HAP-1 (cell line): ENCODE data around the gene MAP3K20.
"Not testable (repeated sequence)": the region's sequence is repeated elsewhere in the genome, so short reads cannot be mapped to it uniquely, and the experiment has no call there.

Experiments
- DNase-seq, 2 experiments: peaks; one replicate each; pipeline ENCODE4 v3.0.0-alpha.2; 2016 to 2020; ENCODE audit warnings: low spot score in 2 of 2
- H3K27me3 ChIP-seq: fragments of 250-450 bp; sonication (Bioruptor Pico); 2 replicates; pipeline ENCODE4 v1.5.1; 2020; ENCODE audit warnings: low read depth, mild to moderate bottlenecking, moderate library complexity
- H3K36me3 ChIP-seq: fragments of 250-450 bp; sonication (Bioruptor Pico); replicated peaks from 2 replicates; pipeline ENCODE4 v1.5.1; 2020; ENCODE audit warnings: mild to moderate bottlenecking
- H3K4me1 ChIP-seq: fragments of 250-450 bp; sonication (Bioruptor Pico); 2 replicates; pipeline ENCODE4 v1.5.1; 2020; ENCODE audit warnings: mild to moderate bottlenecking
- H3K4me3 ChIP-seq: fragments of 250-450 bp; sonication (Bioruptor Pico); 2 replicates; pipeline ENCODE4 v1.5.1; 2020; ENCODE audit warnings: mild to moderate bottlenecking, moderate library complexity
- H3K9me3 ChIP-seq: fragments of 250-450 bp; sonication (Bioruptor Pico); 2 replicates; pipeline ENCODE4 v1.5.1; 2020; ENCODE audit warnings: mild to moderate bottlenecking, moderate library complexity
- in situ Hi-C: fragments of 300-500 bp; cut with MboI; formaldehyde crosslinking; loops from 3 replicates; pipeline ENCODE4 v1.14.3; 2020; ENCODE audit warnings: low sequenced_read_pairs, inconsistent platforms, mixed read lengths

The MAP3K20 gene

GRCh38 chr2:173299764-173300163, 224.1 kb downstream of the MAP3K20 start:
- in situ Hi-C loops = no loop called here
- Histone ChIP-seq H3K4me3 (no peak overlapping the region), H3K9me3 (peaks cover 14% of the 10 kb centered on the region; the same call in 1 of the 2 replicates), H3K27me3 (no peaks in the 10 kb centered on the region), H3K36me3 (no peaks in the 10 kb centered on the region), H3K4me1 (no peaks in the 10 kb centered on the region; the same call in 1 of the 2 replicates)
- no peak for DNase-seq

- H3K9me3 ChIP-seq = peaks cover 14% of the 10 kb centered on the region; the same call in 1 of the 2 replicates
- H3K4me1 ChIP-seq = peaks cover 3% of the 10 kb centered on the region; the same call in 1 of the 2 replicates
- in situ Hi-C loops = no loop called here
- H3K4me3 ChIP-seq = no peak overlapping the region
- no peak for DNase-seq
- H3K27me3 ChIP-seq = no peaks in the 10 kb centered on the region
- no peaks in the 10 kb centered on the region for H3K36me3 ChIP-seq
Observed at GRCh38 chr2:173300458-173300857, 224.8 kb downstream of the MAP3K20 start.

DNA sequence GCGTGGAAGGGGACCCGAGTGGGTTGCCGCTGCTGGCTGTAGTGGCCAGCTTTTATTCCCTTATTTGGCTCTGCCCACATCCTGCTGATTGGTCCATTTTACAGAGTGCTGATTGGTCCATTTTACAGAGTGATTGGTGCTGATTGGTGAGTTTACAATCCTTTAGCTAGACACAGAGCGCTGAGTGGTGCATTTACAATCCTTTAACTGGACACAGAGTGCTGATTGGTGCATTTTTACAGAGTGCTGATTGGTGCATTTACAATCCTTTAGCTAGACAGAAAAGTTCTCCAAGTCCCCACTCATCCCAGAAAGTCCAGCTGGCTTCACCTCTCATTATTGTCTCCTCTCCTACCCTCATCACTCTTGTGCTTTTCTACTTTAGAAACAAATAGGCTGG, 225.9 kb downstream of the MAP3K20 start:
- H3K9me3 ChIP-seq = peaks cover 14% of the 10 kb centered on the region; the same call in 1 of the 2 replicates
- H3K27me3 ChIP-seq, H3K36me3 ChIP-seq, H3K4me3 ChIP-seq, DNase-seq, H3K4me1 ChIP-seq, in situ Hi-C loops: not testable (repeated sequence)

- peaks cover 6% of the 10 kb centered on the region; the same call in 1 of the 2 replicates for H3K9me3 ChIP-seq
- in situ Hi-C loops = no loop called here
- H3K4me1 ChIP-seq = peaks cover 12% of the 10 kb centered on the region
- no peak overlapping the region for H3K4me3 ChIP-seq
- DNase-seq = no peak
- no peaks in the 10 kb centered on the region for H3K36me3 ChIP-seq
- H3K27me3 ChIP-seq = no peaks in the 10 kb centered on the region
Observed at GRCh38 chr2:173305303-173305702, 229.7 kb downstream of the MAP3K20 start.

DNA sequence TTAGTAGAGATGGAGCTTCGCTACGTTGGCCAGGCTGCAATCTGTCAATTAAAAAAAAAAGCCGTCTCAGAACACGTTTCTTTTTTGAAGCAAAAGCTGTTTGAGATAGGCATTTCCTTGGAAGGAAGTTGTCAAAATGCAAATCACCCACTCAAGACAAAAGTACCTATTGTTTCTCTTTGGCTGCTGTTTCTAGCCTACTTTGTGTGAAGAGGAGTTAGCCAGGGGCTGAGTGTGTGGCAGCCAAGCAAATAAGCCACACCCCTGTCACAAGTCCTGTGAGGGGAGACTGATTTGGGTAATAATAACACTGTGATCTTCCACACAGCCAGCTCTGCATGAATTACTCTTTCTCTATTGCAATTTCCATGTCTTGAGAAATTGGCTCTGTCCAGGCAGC, 231.6 kb downstream of the MAP3K20 start:
- DNase-seq = peak; percentile 6 to 20
- Histone ChIP-seq H3K36me3 (no peaks in the 10 kb centered on the region), H3K4me1 (peaks cover 12% of the 10 kb centered on the region), H3K9me3 (peaks cover 3% of the 10 kb centered on the region; the same call in 1 of the 2 replicates), H3K27me3 (no peaks in the 10 kb centered on the region), H3K4me3 (no peak overlapping the region)
- in situ Hi-C loops = no loop called here

- H3K4me1 ChIP-seq = peaks cover 12% of the 10 kb centered on the region
- H3K4me3 ChIP-seq, H3K36me3 ChIP-seq, in situ Hi-C loops, H3K27me3 ChIP-seq, H3K9me3 ChIP-seq, DNase-seq: not testable (repeated sequence)
Observed at GRCh38 chr2:173309370-173309769, 233.7 kb downstream of the MAP3K20 start.

- in situ Hi-C loops = no loop called here
- Histone ChIP-seq H3K9me3 (peaks cover 3% of the 10 kb centered on the region; the same call in 1 of the 2 replicates), H3K36me3 (no peaks in the 10 kb centered on the region), H3K27me3 (no peaks in the 10 kb centered on the region), H3K4me1 (peaks cover 5% of the 10 kb centered on the region; the same call in 1 of the 2 replicates), H3K4me3 (no peak overlapping the region)
- DNase-seq = no peak
Observed at GRCh38 chr2:173311844-173312606, 236.4 kb downstream of the MAP3K20 start.
